HEK293 (cell line): Measurements from ENCODE around the gene ARSB.

Source experiments
- CTCF ChIA-PET: fragments of 350-600 bp; formaldehyde crosslinking; extraction: SDS; loops from one replicate; lab custom pipeline; 2021; ENCODE audit warnings: antibody characterized with exemption; lab: Yijun Ruan, JAX
- POLR2A ChIA-PET: fragments of 300-600 bp; formaldehyde crosslinking; extraction: SDS; loops from one replicate; lab custom pipeline; 2020; ENCODE audit warnings: antibody characterized with exemption, inconsistent platforms; lab: Yijun Ruan, JAX
- H3K27ac ChIP-seq: fragments of 200-500 bp; sonication (Bioruptor generic); 2 replicates; pipeline ENCODE4 v1.5.1; 2014; ENCODE audit warnings: low read depth, low read length, control low read depth, inconsistent platforms; ENCODE audit errors: extremely low read depth
- H3K36me3 ChIP-seq, 2 experiments: fragments of 200-500 bp in 1 of 2; sonication (Bioruptor generic) in 1 of 2; 1 replicate in 1 of 2; 2 replicates in 1 of 2; pipeline ENCODE4 v1.5.1; 2014 to 2017; ENCODE audit warnings: inconsistent platforms in 2 of 2, low read length in 2 of 2; ENCODE audit not compliant: control insufficient read depth in 2 of 2, insufficient read depth in 1 of 2
- H3K4me1 ChIP-seq: fragments of 200-500 bp; sonication (Bioruptor generic); 2 replicates; pipeline ENCODE4 v1.5.1; 2014; ENCODE audit warnings: mild to moderate bottlenecking, low read length, inconsistent platforms; ENCODE audit not compliant: control insufficient read depth, insufficient read depth
- H3K4me3 ChIP-seq: 2 replicates; pipeline ENCODE4 v1.5.1; 2011; ENCODE audit warnings: low read depth, mild to moderate bottlenecking, control low read depth, low read length, moderate library complexity
- H3K9me3 ChIP-seq: fragments of 200-500 bp; sonication (Bioruptor generic); 2 replicates; pipeline ENCODE4 v1.5.1; 2014; ENCODE audit warnings: low read depth, low read length, inconsistent platforms; ENCODE audit not compliant: control insufficient read depth, insufficient read depth
- BCL11B ChIP-seq: fragments of 450-650 bp; formaldehyde crosslinking; IDR thresholded peaks from 2 replicates; pipeline ENCODE4 v1.5.1; 2016; ENCODE audit warnings: low read depth, missing biosample characterization, missing genetic modification characterization
- BCL6B ChIP-seq: fragments of 450-650 bp; formaldehyde crosslinking; IDR thresholded peaks from 2 replicates; pipeline ENCODE4 v1.5.1; 2017; ENCODE audit warnings: missing biosample characterization, missing genetic modification characterization
- HOXC10 ChIP-seq: sonication (generic); formaldehyde crosslinking; IDR thresholded peaks from 2 replicates; pipeline ENCODE4 v1.8.1; 2023; ENCODE audit warnings: mild to moderate bottlenecking, missing genetic modification reagents
- SP7 ChIP-seq: fragments of 450-650 bp; formaldehyde crosslinking; IDR thresholded peaks from 2 replicates; pipeline ENCODE4 v1.5.1; 2016; ENCODE audit warnings: missing biosample characterization, missing genetic modification characterization
- TCF7L2 ChIP-seq: IDR thresholded peaks from 2 replicates; pipeline ENCODE4 v1.6.1; 2011; ENCODE audit warnings: low read depth, mild to moderate bottlenecking, inconsistent platforms, low read length, moderate library complexity, borderline replicate concordance
- ZNF112 ChIP-seq: fragments of 450-650 bp; formaldehyde crosslinking; IDR thresholded peaks from 2 replicates; pipeline ENCODE4 v1.5.0; 2017; ENCODE audit warnings: missing biosample characterization, missing genetic modification characterization
- ZNF155 ChIP-seq: fragments of 450-650 bp; formaldehyde crosslinking; IDR thresholded peaks from 2 replicates; pipeline ENCODE4 v1.5.1; 2016; ENCODE audit warnings: missing biosample characterization, missing genetic modification characterization
- ZNF169 ChIP-seq: fragments of 450-650 bp; formaldehyde crosslinking; IDR thresholded peaks from 2 replicates; pipeline ENCODE4 v1.5.1; 2016; ENCODE audit warnings: missing biosample characterization, missing genetic modification characterization
- ZNF202 ChIP-seq: fragments of 450-650 bp; formaldehyde crosslinking; IDR thresholded peaks from 2 replicates; pipeline ENCODE4 v1.5.1; 2016; ENCODE audit warnings: missing biosample characterization, missing genetic modification characterization, borderline replicate concordance
- ZNF292 ChIP-seq: fragments of 450-650 bp; formaldehyde crosslinking; IDR thresholded peaks from 2 replicates; pipeline ENCODE4 v1.5.1; 2016; ENCODE audit warnings: low read depth, missing biosample characterization, missing genetic modification characterization, borderline replicate concordance
- ZNF311 ChIP-seq: fragments of 450-650 bp; formaldehyde crosslinking; IDR thresholded peaks from 2 replicates; pipeline ENCODE4 v1.5.1; 2017; ENCODE audit warnings: missing biosample characterization, missing genetic modification characterization, borderline replicate concordance
- ZNF362 ChIP-seq: fragments of 450-650 bp; formaldehyde crosslinking; IDR thresholded peaks from 2 replicates; pipeline ENCODE4 v1.5.1; 2016; ENCODE audit warnings: missing biosample characterization, missing genetic modification characterization
- ZNF398 ChIP-seq: fragments of 450-650 bp; formaldehyde crosslinking; IDR thresholded peaks from 2 replicates; pipeline ENCODE4 v1.5.1; 2017; ENCODE audit warnings: missing biosample characterization, missing genetic modification characterization
- ZNF404 ChIP-seq: fragments of 450-650 bp; formaldehyde crosslinking; IDR thresholded peaks from 2 replicates; pipeline ENCODE4 v1.5.1; 2017; ENCODE audit warnings: missing biosample characterization, missing genetic modification characterization
- ZNF423 ChIP-seq: fragments of 450-650 bp; formaldehyde crosslinking; IDR thresholded peaks from 2 replicates; pipeline ENCODE4 v1.5.1; 2016; ENCODE audit warnings: missing biosample characterization, missing genetic modification characterization
- ZNF518A ChIP-seq: fragments of 450-650 bp; formaldehyde crosslinking; conservative IDR thresholded peaks from 2 replicates; pipeline ENCODE4 v1.5.1; 2016; ENCODE audit warnings: low read depth, missing biosample characterization, missing genetic modification characterization
- ZNF580 ChIP-seq: fragments of 450-650 bp; formaldehyde crosslinking; IDR thresholded peaks from 2 replicates; pipeline ENCODE4 v1.5.1; 2016; ENCODE audit warnings: missing biosample characterization, missing genetic modification characterization
- ZNF660 ChIP-seq: fragments of 450-650 bp; IDR thresholded peaks from 2 replicates; pipeline ENCODE4 v1.5.1; 2018; ENCODE audit warnings: missing biosample characterization, mild to moderate bottlenecking, missing genetic modification characterization
- ZNF76 ChIP-seq: fragments of 450-650 bp; formaldehyde crosslinking; IDR thresholded peaks from 2 replicates; pipeline ENCODE4; 2016; ENCODE audit warnings: low read depth, missing biosample characterization, missing genetic modification characterization, borderline replicate concordance
- ZNF830 ChIP-seq: fragments of 450-650 bp; IDR thresholded peaks from 2 replicates; pipeline ENCODE4 v1.5.0; 2018; ENCODE audit warnings: missing biosample characterization, missing genetic modification characterization, low read depth, mild to moderate bottlenecking, moderate library complexity
- ZSCAN4 ChIP-seq: fragments of 450-650 bp; formaldehyde crosslinking; IDR thresholded peaks from 2 replicates; pipeline ENCODE4 v1.5.1; 2017; ENCODE audit warnings: missing biosample characterization, missing genetic modification characterization

Gene ARSB

GRCh38 chr5:78785454-78785853 is 199.7 kb downstream of the ARSB start:
- no peak for TF ChIP-seq ZNF292 (tag by site-specific recombination)
- no peak for TF ChIP-seq ZNF311 (tag by site-specific recombination)
- TF ChIP-seq ZNF404 (tag by site-specific recombination), result no peak
- TF ChIP-seq ZNF112 (tag by site-specific recombination), result no peak
- TF ChIP-seq ZNF423 (tag by site-specific recombination), result no peak
- no peak for TF ChIP-seq ZNF518A (tag by site-specific recombination)
- no peak for TF ChIP-seq ZSCAN4 (tag by site-specific recombination)
- TF ChIP-seq ZNF362 (tag by site-specific recombination), result no peak
- TF ChIP-seq TCF7L2, result no peak
- no peak for TF ChIP-seq ZNF169 (tag by site-specific recombination)
- no peak for TF ChIP-seq ZNF660 (tag by site-specific recombination)
- POLR2A ChIA-PET, result no interaction called here
- no peak overlapping the region for H3K4me3 ChIP-seq
- H3K27ac ChIP-seq, result no peak overlapping the region
- H3K36me3 ChIP-seq, result no peaks in the 10 kb centered on the region
- no peaks in the 10 kb centered on the region for H3K9me3 ChIP-seq
- CTCF ChIA-PET, result no interaction called here
- peaks cover 2% of the 10 kb centered on the region for H3K4me1 ChIP-seq

GRCh38 chr5:78783434-78784130 is 201.5 kb downstream of the ARSB start:
- Histone ChIP-seq H3K36me3 (no peaks in the 10 kb centered on the region), H3K9me3 (no peaks in the 10 kb centered on the region), H3K27ac (no peak overlapping the region), H3K4me1 (peaks cover 11% of the 10 kb centered on the region), H3K4me3 (no peak overlapping the region)
- ChIA-PET CTCF (no interaction called here), POLR2A (no interaction called here)
- TF ChIP-seq ZNF580, result no peak
- no peak for TF ChIP-seq BCL6B (tag by site-specific recombination)
- TF ChIP-seq HOXC10 (CRISPR knock-in tag), result no peak
- no peak for TF ChIP-seq BCL11B (tag by site-specific recombination)
- TF ChIP-seq ZNF398 (tag by site-specific recombination), result no peak
- TF ChIP-seq ZNF830 (tag by site-specific recombination), result no peak
- no peak for TF ChIP-seq ZNF404 (tag by site-specific recombination)
- no peak for TF ChIP-seq TCF7L2
- TF ChIP-seq SP7, result no peak
- no peak for TF ChIP-seq ZNF76 (tag by site-specific recombination)
- TF ChIP-seq ZNF155 (tag by site-specific recombination), result no peak
- no peak for TF ChIP-seq ZNF202 (tag by site-specific recombination)
